KMS-11 (cell line): ENCODE results near the gene CALCR.

ENCODE experiments used
- H2AFZ ChIP-seq: fragments of 200-600 bp; sonication (generic); 2 replicates; pipeline ENCODE4 v1.6.1; 2016; ENCODE audit warnings: antibody characterized with exemption, mixed run types, low read depth
- H3K27ac ChIP-seq: fragments of 200-600 bp; sonication (generic); 2 replicates; pipeline ENCODE4 v1.6.1; 2016; ENCODE audit warnings: mild to moderate bottlenecking, mixed run types
- H3K27me3 ChIP-seq: fragments of 200-600 bp; sonication (generic); 2 replicates; pipeline ENCODE4 v1.6.1; 2017; ENCODE audit warnings: mild to moderate bottlenecking, low read depth, mixed run types, moderate library complexity; ENCODE audit not compliant: insufficient read depth
- H3K36me3 ChIP-seq: fragments of 200-600 bp; sonication (generic); 2 replicates; pipeline ENCODE4 v1.6.1; 2017; ENCODE audit warnings: mild to moderate bottlenecking, mixed run types; ENCODE audit not compliant: insufficient read depth
- H3K4me1 ChIP-seq: fragments of 200-600 bp; sonication (generic); 2 replicates; pipeline ENCODE4 v1.6.1; 2016; ENCODE audit warnings: mild to moderate bottlenecking, low read depth, mixed run types; ENCODE audit not compliant: poor library complexity, severe bottlenecking
- H3K4me2 ChIP-seq: fragments of 200-600 bp; sonication (generic); 2 replicates; pipeline ENCODE4 v1.7.0; 2016; ENCODE audit warnings: mild to moderate bottlenecking, mixed run types
- H3K4me3 ChIP-seq: fragments of 200-600 bp; sonication (generic); IDR thresholded peaks from 2 replicates; pipeline ENCODE4 v1.6.1; 2017; ENCODE audit warnings: low read depth, low read length, mixed read lengths; ENCODE audit not compliant: insufficient read depth
- H3K79me2 ChIP-seq: fragments of 200-600 bp; sonication (generic); 2 replicates; pipeline ENCODE4 v1.6.1; 2016; ENCODE audit warnings: low read depth, mixed run types; ENCODE audit not compliant: insufficient read depth
- H3K9ac ChIP-seq: fragments of 200-600 bp; sonication (generic); 2 replicates; pipeline ENCODE4 v1.6.1; 2016; ENCODE audit warnings: mild to moderate bottlenecking, mixed run types
- H4K20me1 ChIP-seq: fragments of 200-600 bp; sonication (generic); 2 replicates; pipeline ENCODE4 v1.6.1; 2016; ENCODE audit warnings: mild to moderate bottlenecking, mixed run types; ENCODE audit not compliant: insufficient read depth
- CTCF ChIP-seq: fragments of 200-600 bp; sonication (generic); conservative IDR thresholded peaks from 2 replicates; pipeline ENCODE4 v1.6.1; 2017; ENCODE audit warnings: low read depth, mild to moderate bottlenecking, antibody characterized with exemption, low read length, moderate library complexity, mixed read lengths

The CALCR gene

DNA sequence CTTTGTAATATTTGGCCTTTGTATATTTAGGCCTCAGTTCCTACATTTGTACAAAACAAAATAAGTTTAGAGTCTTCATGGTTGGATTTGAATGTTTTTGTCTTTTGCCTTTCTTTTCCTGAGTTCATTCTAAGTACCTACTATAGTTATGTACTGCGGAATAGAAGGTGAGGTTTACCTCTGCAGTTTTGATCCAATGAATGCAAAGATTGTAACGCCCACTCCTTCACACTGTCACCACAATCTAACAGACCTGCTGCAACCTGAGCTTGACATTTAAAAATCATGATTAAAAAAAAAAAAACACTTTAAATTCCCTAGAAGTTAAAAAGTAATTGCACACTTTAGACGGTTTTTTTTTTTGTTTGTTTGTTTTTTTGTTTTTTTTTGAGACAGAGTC, 145.0 kb downstream of the CALCR start:
- H3K36me3 ChIP-seq = no peaks in the 10 kb centered on the region
- no peaks in the 10 kb centered on the region for H3K79me2 ChIP-seq
- no peak overlapping the region for H2AFZ ChIP-seq
- no peaks in the 10 kb centered on the region for H3K27me3 ChIP-seq
- no peak for TF ChIP-seq CTCF
- H3K27ac ChIP-seq = no peak overlapping the region
- no peak overlapping the region for H3K4me2 ChIP-seq
- no peak overlapping the region for H3K9ac ChIP-seq
- no peak overlapping the region for H3K4me3 ChIP-seq
- H3K4me1 ChIP-seq = peaks cover 15% of the 10 kb centered on the region
- no peaks in the 10 kb centered on the region for H4K20me1 ChIP-seq

DNA sequence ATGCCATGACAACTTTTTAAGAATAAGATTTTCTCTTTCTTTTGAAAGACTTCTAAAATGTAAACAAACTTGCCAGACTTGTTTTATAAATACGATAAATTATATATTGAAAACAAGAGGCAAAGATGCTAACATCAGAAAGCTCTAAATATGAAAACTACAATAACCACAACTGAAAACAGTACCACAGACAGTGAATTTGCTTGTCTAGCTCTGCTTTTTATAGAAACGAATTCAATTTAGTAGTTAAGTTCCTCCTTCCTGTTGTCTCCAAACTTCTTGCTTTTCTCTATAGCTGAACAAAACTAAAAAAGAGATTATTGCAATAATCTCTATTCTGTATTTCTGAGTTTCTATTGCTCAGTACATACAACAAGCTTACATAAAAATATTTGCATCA, 147.4 kb downstream of the CALCR start:
- no peak overlapping the region for H3K4me3 ChIP-seq
- H3K9ac ChIP-seq = no peak overlapping the region
- peaks cover 15% of the 10 kb centered on the region for H3K4me1 ChIP-seq
- H3K36me3 ChIP-seq = no peaks in the 10 kb centered on the region
- no peaks in the 10 kb centered on the region for H4K20me1 ChIP-seq
- H3K79me2 ChIP-seq = no peaks in the 10 kb centered on the region
- no peak for TF ChIP-seq CTCF
- no peak overlapping the region for H3K27ac ChIP-seq
- H2AFZ ChIP-seq = no peak overlapping the region
- peak overlapping the region; percentile 6 for H3K4me2 ChIP-seq
- no peaks in the 10 kb centered on the region for H3K27me3 ChIP-seq

DNA sequence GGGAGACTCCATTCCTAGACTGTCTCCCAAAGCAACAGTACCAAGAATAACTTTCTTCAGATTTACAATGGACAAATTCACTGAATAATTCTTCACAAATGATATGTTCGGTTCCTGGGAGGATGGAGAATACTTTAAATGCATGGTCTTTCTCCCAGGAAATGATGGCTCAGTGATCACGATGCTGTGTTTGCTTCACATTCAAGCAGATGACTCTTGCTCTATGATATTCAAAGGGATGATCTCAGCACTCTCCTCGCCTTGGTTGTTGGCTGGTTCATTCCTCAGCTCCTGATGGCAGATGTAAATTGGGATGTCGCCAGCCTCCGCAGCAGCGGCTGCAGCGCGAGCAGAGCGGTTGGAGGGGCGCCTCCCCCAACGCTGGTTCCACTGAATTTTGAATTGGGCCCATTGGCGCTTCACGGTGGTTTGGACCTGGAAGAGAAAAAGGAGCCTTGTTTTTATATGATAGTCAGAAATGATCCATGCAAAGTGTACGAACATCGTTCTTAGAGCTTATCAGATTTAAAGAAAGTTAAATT, 148.3 kb downstream of the CALCR start:
- no peaks in the 10 kb centered on the region for H3K27me3 ChIP-seq
- H3K4me1 ChIP-seq = peaks cover 15% of the 10 kb centered on the region
- TF ChIP-seq CTCF = no peak

DNA sequence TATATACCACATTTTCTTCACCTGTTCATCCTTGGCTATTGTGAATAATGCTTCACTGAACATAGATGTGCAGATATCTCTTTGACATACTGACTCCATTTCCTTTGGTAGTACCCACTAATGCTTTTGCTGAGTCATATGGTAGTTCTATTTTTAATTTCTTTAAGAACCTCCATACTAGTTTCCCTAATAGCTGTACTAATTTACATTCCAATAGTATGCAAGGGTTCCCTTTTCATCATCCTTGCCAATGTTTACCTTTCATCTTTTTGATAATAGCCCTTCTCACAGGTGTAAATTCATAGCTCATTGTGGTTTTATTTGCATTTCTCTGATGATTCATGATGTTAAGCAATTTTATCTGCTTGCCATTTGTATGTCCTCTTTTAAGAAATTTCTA, 159.9 kb downstream of the CALCR start:
- Histone ChIP-seq H3K4me3 (no peak overlapping the region), H3K4me2 (no peak overlapping the region), H3K4me1 (peaks cover 7% of the 10 kb centered on the region), H4K20me1 (no peaks in the 10 kb centered on the region), H3K79me2 (no peaks in the 10 kb centered on the region), H3K36me3 (no peaks in the 10 kb centered on the region), H3K27me3 (no peaks in the 10 kb centered on the region), H3K9ac (no peak overlapping the region), H2AFZ (no peak overlapping the region), H3K27ac (no peak overlapping the region)
- TF ChIP-seq CTCF = no peak

More for the DNA sequence above, 148.3 kb downstream of the CALCR start:
- Histone ChIP-seq H3K27ac (no peak overlapping the region), H3K36me3 (no peaks in the 10 kb centered on the region), H3K79me2 (no peaks in the 10 kb centered on the region), H3K4me3 (no peak overlapping the region), H3K4me2 (peak overlapping the region; percentile 6; the same call in 1 of the 2 replicates), H3K9ac (no peak overlapping the region), H2AFZ (no peak overlapping the region), H4K20me1 (no peaks in the 10 kb centered on the region)
